Upper lobe of right lung (tissue), 1 donor: ENCODE measurements around the gene SETD2. TPM values are rescaled to one million over a fixed set of nuclear protein-coding genes. Genes with fewer than 3 reads are reported as not detected.
A peak's percentile ranks its signal among the peaks of the same experiment; 100 is the strongest.
"Not testable (repeated sequence)": the region's sequence is repeated elsewhere in the genome, so short reads cannot be mapped to it uniquely, and the experiment has no call there.

Experiments used
- ATAC-seq: fragments of 200-7000 bp; cut with Tn5 transposase; one replicate; pipeline ENCODE4 v1.9.1; 2020; ENCODE audit warnings: mild to moderate bottlenecking, moderate library complexity
- DNase-seq: peaks from one replicate; pipeline ENCODE4 v3.0.0-alpha.2; 2020
- H3K27ac ChIP-seq: fragments of 200-600 bp; one replicate; pipeline ENCODE4 v1.8.0; 2022
- H3K27me3 ChIP-seq: fragments of 200-600 bp; one replicate; pipeline ENCODE4 v1.8.0; 2022; ENCODE audit warnings: mild to moderate bottlenecking
- H3K36me3 ChIP-seq: fragments of 200-600 bp; one replicate; pipeline ENCODE4 v1.8.0; 2022
- H3K4me1 ChIP-seq: fragments of 200-600 bp; one replicate; pipeline ENCODE4 v1.8.0; 2022
- H3K4me3 ChIP-seq: fragments of 200-600 bp; one replicate; pipeline ENCODE4 v1.8.0; 2022; ENCODE audit warnings: mild to moderate bottlenecking
- H3K9me3 ChIP-seq: fragments of 200-600 bp; one replicate; pipeline ENCODE4 v1.8.0; 2022
- CTCF ChIP-seq: fragments of 200-600 bp; IDR thresholded peaks from one replicate; pipeline ENCODE4 v1.8.0; 2022; ENCODE audit warnings: antibody characterized with exemption
- intact Hi-C: fragments of 100-400 bp; cut with DNase I; formaldehyde crosslinking; loops from one replicate; pipeline ENCODE4 v1.11.0; 2022
- total RNA-seq: library from RNA; stranded (reverse); fragmentation: NEBNext Ultra II Directional; extraction: Animal tissue kit (Norgen Biotek cat#: 25700); gene quantifications from one replicate; pipeline ENCODE4 v1.2.1, GENCODE V29; 2021
- donor health status: DM: no; HTN: yes; CAD: no; lungs with severe emphysema.

Gene SETD2
- total RNA-seq, 1 donor from 2014 or later: 45.9 TPM

GRCh38 chr3:47156396-47156795 is 7.5 kb downstream of the SETD2 start:
- no peak for TF ChIP-seq CTCF
- DNase-seq (no peak), ATAC-seq (no peak)
- no peak overlapping the region for H3K27ac ChIP-seq
- H3K27me3 ChIP-seq: no peaks in the 10 kb centered on the region
- no peaks in the 10 kb centered on the region for H3K9me3 ChIP-seq
- no peak overlapping the region for H3K4me3 ChIP-seq
- peaks cover 55% of the 10 kb centered on the region for H3K4me1 ChIP-seq
- H3K36me3 ChIP-seq: no peaks in the 10 kb centered on the region
- intact Hi-C loops: no loop called here

- ATAC-seq (no peak), DNase-seq (no peak)
- H3K36me3 ChIP-seq: no peaks in the 10 kb centered on the region
- peaks cover 45% of the 10 kb centered on the region for H3K4me1 ChIP-seq
- TF ChIP-seq CTCF: no peak
- H3K27ac ChIP-seq: no peak overlapping the region
- no peak overlapping the region for H3K4me3 ChIP-seq
- intact Hi-C loops: no loop called here
- no peaks in the 10 kb centered on the region for H3K9me3 ChIP-seq
- H3K27me3 ChIP-seq: no peaks in the 10 kb centered on the region
Observed at GRCh38 chr3:47152578-47152977, 11.3 kb downstream of the SETD2 start.

GRCh38 chr3:47151836-47152235 is 12.1 kb downstream of the SETD2 start:
- H3K9me3 ChIP-seq: no peaks in the 10 kb centered on the region
- ATAC-seq: no peak
- no peak overlapping the region for H3K4me3 ChIP-seq
- H3K4me1 ChIP-seq: peaks cover 45% of the 10 kb centered on the region
- intact Hi-C loops: no loop called here
- H3K36me3 ChIP-seq: no peaks in the 10 kb centered on the region
- no peak for DNase-seq
- TF ChIP-seq CTCF: no peak
- H3K27me3 ChIP-seq: no peaks in the 10 kb centered on the region
- H3K27ac ChIP-seq: no peak overlapping the region

- Histone ChIP-seq H3K27me3 (no peaks in the 10 kb centered on the region), H3K27ac (no peak overlapping the region), H3K36me3 (no peaks in the 10 kb centered on the region), H3K4me1 (peaks cover 34% of the 10 kb centered on the region), H3K9me3 (no peaks in the 10 kb centered on the region), H3K4me3 (no peak overlapping the region)
- intact Hi-C loops: no loop called here
- no peak for TF ChIP-seq CTCF
- ATAC-seq: no peak
- no peak for DNase-seq
Observed at GRCh38 chr3:47149339-47149933, 14.5 kb downstream of the SETD2 start.

- Histone ChIP-seq H3K27me3 (no peaks in the 10 kb centered on the region), H3K4me3 (no peak overlapping the region), H3K27ac (no peak overlapping the region), H3K36me3 (no peaks in the 10 kb centered on the region), H3K4me1 (peaks cover 47% of the 10 kb centered on the region), H3K9me3 (no peaks in the 10 kb centered on the region)
- intact Hi-C loops: no loop called here
- no peak for ATAC-seq
- no peak for DNase-seq
- no peak for TF ChIP-seq CTCF
Observed at GRCh38 chr3:47145272-47145671, 18.6 kb downstream of the SETD2 start.

- no peak for TF ChIP-seq CTCF
- Histone ChIP-seq H3K27me3 (no peaks in the 10 kb centered on the region), H3K4me3 (no peak overlapping the region), H3K4me1 (peaks cover 34% of the 10 kb centered on the region), H3K9me3 (no peaks in the 10 kb centered on the region), H3K27ac (no peak overlapping the region), H3K36me3 (no peaks in the 10 kb centered on the region)
- DNase-seq (no peak), ATAC-seq (no peak)
- intact Hi-C loops: no loop called here
Observed at GRCh38 chr3:47143068-47143467, 20.8 kb downstream of the SETD2 start.

GRCh38 chr3:47142536-47142935 is 21.4 kb downstream of the SETD2 start:
- intact Hi-C loops, ATAC-seq: not testable (repeated sequence)
- H3K4me1 ChIP-seq: peaks cover 34% of the 10 kb centered on the region

GRCh38 chr3:47140973-47141461 is 22.9 kb downstream of the SETD2 start:
- H3K27ac ChIP-seq, H3K4me3 ChIP-seq, DNase-seq, intact Hi-C loops, H3K27me3 ChIP-seq, H3K36me3 ChIP-seq, H3K9me3 ChIP-seq: not testable (repeated sequence)
- peak; percentile 80 for ATAC-seq
- peaks cover 43% of the 10 kb centered on the region for H3K4me1 ChIP-seq

More at GRCh38 chr3:47142536-47142935, 21.4 kb downstream of the SETD2 start:
- H3K36me3 ChIP-seq, DNase-seq, H3K9me3 ChIP-seq, H3K27me3 ChIP-seq, H3K27ac ChIP-seq, H3K4me3 ChIP-seq: not testable (repeated sequence)
